HL-60 (cell line): ENCODE measurements around the gene CR1.
"Not testable (repeated sequence)": the region's sequence is repeated elsewhere in the genome, so short reads cannot be mapped to it uniquely, and the experiment has no call there.

Source experiments
- POLR2AphosphoS5 ChIP-seq: IDR thresholded peaks from 2 replicates; pipeline ENCODE4 v1.6.1; 2012; ENCODE audit warnings: low read depth
- TF ChIP-seq, protein P1 (sequence below): IDR thresholded peaks from one replicate; pipeline ENCODE4 v1.5.1; 2011; ENCODE audit warnings: low read length, control low read depth, inconsistent platforms; ENCODE audit not compliant: insufficient read depth
- TF ChIP-seq, protein P2 (sequence below): IDR thresholded peaks from 2 replicates; pipeline ENCODE4 v1.6.1; 2012; ENCODE audit warnings: low read depth; ENCODE audit not compliant: insufficient replicate concordance

DNA sequence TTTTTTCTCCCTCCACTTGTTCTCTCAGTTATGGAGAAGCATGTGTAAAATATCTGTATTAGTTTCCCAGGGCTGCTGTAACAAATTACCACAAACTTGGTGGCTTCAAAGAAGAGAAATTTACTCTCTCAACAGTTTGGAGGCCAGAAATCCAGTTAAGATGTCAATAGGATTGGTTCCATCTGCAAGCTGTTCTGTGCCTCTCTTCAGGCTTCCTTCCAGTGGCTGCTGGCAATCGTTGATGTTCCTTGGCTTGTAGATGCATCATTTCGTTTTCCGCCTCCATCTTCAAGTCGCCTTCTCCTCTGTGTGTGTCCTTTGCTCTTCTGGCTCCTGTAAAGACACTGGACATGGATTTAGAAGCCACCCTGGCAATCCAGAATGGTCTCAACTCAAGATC lies 194.6 kb downstream of the CR1 start:
- TF ChIP-seq, protein P1, sequence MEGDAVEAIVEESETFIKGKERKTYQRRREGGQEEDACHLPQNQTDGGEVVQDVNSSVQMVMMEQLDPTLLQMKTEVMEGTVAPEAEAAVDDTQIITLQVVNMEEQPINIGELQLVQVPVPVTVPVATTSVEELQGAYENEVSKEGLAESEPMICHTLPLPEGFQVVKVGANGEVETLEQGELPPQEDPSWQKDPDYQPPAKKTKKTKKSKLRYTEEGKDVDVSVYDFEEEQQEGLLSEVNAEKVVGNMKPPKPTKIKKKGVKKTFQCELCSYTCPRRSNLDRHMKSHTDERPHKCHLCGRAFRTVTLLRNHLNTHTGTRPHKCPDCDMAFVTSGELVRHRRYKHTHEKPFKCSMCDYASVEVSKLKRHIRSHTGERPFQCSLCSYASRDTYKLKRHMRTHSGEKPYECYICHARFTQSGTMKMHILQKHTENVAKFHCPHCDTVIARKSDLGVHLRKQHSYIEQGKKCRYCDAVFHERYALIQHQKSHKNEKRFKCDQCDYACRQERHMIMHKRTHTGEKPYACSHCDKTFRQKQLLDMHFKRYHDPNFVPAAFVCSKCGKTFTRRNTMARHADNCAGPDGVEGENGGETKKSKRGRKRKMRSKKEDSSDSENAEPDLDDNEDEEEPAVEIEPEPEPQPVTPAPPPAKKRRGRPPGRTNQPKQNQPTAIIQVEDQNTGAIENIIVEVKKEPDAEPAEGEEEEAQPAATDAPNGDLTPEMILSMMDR, result not testable (repeated sequence)
- not testable (repeated sequence) for TF ChIP-seq POLR2AphosphoS5
- TF ChIP-seq, protein P2, sequence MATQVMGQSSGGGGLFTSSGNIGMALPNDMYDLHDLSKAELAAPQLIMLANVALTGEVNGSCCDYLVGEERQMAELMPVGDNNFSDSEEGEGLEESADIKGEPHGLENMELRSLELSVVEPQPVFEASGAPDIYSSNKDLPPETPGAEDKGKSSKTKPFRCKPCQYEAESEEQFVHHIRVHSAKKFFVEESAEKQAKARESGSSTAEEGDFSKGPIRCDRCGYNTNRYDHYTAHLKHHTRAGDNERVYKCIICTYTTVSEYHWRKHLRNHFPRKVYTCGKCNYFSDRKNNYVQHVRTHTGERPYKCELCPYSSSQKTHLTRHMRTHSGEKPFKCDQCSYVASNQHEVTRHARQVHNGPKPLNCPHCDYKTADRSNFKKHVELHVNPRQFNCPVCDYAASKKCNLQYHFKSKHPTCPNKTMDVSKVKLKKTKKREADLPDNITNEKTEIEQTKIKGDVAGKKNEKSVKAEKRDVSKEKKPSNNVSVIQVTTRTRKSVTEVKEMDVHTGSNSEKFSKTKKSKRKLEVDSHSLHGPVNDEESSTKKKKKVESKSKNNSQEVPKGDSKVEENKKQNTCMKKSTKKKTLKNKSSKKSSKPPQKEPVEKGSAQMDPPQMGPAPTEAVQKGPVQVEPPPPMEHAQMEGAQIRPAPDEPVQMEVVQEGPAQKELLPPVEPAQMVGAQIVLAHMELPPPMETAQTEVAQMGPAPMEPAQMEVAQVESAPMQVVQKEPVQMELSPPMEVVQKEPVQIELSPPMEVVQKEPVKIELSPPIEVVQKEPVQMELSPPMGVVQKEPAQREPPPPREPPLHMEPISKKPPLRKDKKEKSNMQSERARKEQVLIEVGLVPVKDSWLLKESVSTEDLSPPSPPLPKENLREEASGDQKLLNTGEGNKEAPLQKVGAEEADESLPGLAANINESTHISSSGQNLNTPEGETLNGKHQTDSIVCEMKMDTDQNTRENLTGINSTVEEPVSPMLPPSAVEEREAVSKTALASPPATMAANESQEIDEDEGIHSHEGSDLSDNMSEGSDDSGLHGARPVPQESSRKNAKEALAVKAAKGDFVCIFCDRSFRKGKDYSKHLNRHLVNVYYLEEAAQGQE, result not testable (repeated sequence)
